ENCODE results near the gene HHATL.

HHATL gene

GRCh38 chr3:42682301-42683070 is 20.1 kb downstream of the HHATL start:
- Histone ChIP-seq H3K9me2 (replicated peaks; ENCODE audit: insufficient read depth, low read length) (no peaks in the 10 kb centered on the region), H3F3A (ENCODE audit: insufficient read depth, low read length) (no peaks in the 10 kb centered on the region), H3K79me2 (ENCODE audit: low read length) (no peaks in the 10 kb centered on the region), H3K4me2 (ENCODE audit: low read depth, low read length) (no peak overlapping the region), H3K27ac (ENCODE audit: low read length) (no peak overlapping the region), H3K4me3 (ENCODE audit: low read length) (no peak overlapping the region), H3K9ac (ENCODE audit: low read length) (no peak overlapping the region), H3K36me3 (replicated peaks; ENCODE audit: insufficient read depth, low read length) (no peaks in the 10 kb centered on the region), H4K20me1 (ENCODE audit: insufficient read depth, low read length) (no peaks in the 10 kb centered on the region), H3K27me3 (replicated peaks; ENCODE audit: insufficient read depth, low read length) (no peaks in the 10 kb centered on the region), H3K4me1 (ENCODE audit: low read length) (no peaks in the 10 kb centered on the region), H2AFZ (ENCODE audit: low read length) (no peak overlapping the region), H3K9me3 (replicated peaks; ENCODE audit: insufficient read depth, low read length) (no peaks in the 10 kb centered on the region)
- DNase-seq, result no peak
- TF ChIP-seq EZH2phosphoT487 (IDR thresholded peaks at IDR 0.05; ENCODE audit: low read length) (no peak), EZH2 (optimal IDR thresholded peaks at IDR 0.05; ENCODE audit: low read depth, low read length) (no peak), CTCF (IDR thresholded peaks at IDR 0.05; ENCODE audit: low read length) (no peak)

GRCh38 chr3:42681361-42682038 is 21.1 kb downstream of the HHATL start:
- TF ChIP-seq EZH2 (optimal IDR thresholded peaks at IDR 0.05; ENCODE audit: low read depth, low read length), result no peak
- no peak for TF ChIP-seq EZH2phosphoT487 (IDR thresholded peaks at IDR 0.05; ENCODE audit: low read length)
- no peak for TF ChIP-seq CTCF (IDR thresholded peaks at IDR 0.05; ENCODE audit: low read length)
- Histone ChIP-seq H3K4me1 (ENCODE audit: low read length) (no peaks in the 10 kb centered on the region), H3K9me3 (replicated peaks; ENCODE audit: insufficient read depth, low read length) (no peaks in the 10 kb centered on the region), H3K9ac (ENCODE audit: low read length) (no peak overlapping the region), H3K27me3 (replicated peaks; ENCODE audit: insufficient read depth, low read length) (no peaks in the 10 kb centered on the region), H3F3A (ENCODE audit: insufficient read depth, low read length) (no peaks in the 10 kb centered on the region), H4K20me1 (ENCODE audit: insufficient read depth, low read length) (no peaks in the 10 kb centered on the region), H3K27ac (ENCODE audit: low read length) (no peak overlapping the region), H3K4me3 (ENCODE audit: low read length) (no peak overlapping the region), H2AFZ (ENCODE audit: low read length) (no peak overlapping the region), H3K4me2 (ENCODE audit: low read depth, low read length) (no peak overlapping the region), H3K9me2 (replicated peaks; ENCODE audit: insufficient read depth, low read length) (no peaks in the 10 kb centered on the region), H3K79me2 (ENCODE audit: low read length) (no peaks in the 10 kb centered on the region), H3K36me3 (replicated peaks; ENCODE audit: insufficient read depth, low read length) (no peaks in the 10 kb centered on the region)
- DNase-seq, result no peak

- H3K27me3 ChIP-seq (replicated peaks; ENCODE audit: insufficient read depth, low read length), result no peaks in the 10 kb centered on the region
- no peaks in the 10 kb centered on the region for H3F3A ChIP-seq (ENCODE audit: insufficient read depth, low read length)
- H3K79me2 ChIP-seq (ENCODE audit: low read length), result no peaks in the 10 kb centered on the region
- TF ChIP-seq CTCF (IDR thresholded peaks at IDR 0.05; ENCODE audit: low read length) (no peak), EZH2 (optimal IDR thresholded peaks at IDR 0.05; ENCODE audit: low read depth, low read length) (no peak), EZH2phosphoT487 (IDR thresholded peaks at IDR 0.05; ENCODE audit: low read length) (no peak)
- H3K9me2 ChIP-seq (replicated peaks; ENCODE audit: insufficient read depth, low read length), result no peaks in the 10 kb centered on the region
- H3K27ac ChIP-seq (ENCODE audit: low read length), result no peak overlapping the region
- no peak overlapping the region for H3K4me3 ChIP-seq (ENCODE audit: low read length)
- H3K36me3 ChIP-seq (replicated peaks; ENCODE audit: insufficient read depth, low read length), result no peaks in the 10 kb centered on the region
- no peak overlapping the region for H3K9ac ChIP-seq (ENCODE audit: low read length)
- no peaks in the 10 kb centered on the region for H3K4me1 ChIP-seq (ENCODE audit: low read length)
- no peak for DNase-seq
- no peak overlapping the region for H3K4me2 ChIP-seq (ENCODE audit: low read depth, low read length)
- H2AFZ ChIP-seq (ENCODE audit: low read length), result no peak overlapping the region
- no peaks in the 10 kb centered on the region for H3K9me3 ChIP-seq (replicated peaks; ENCODE audit: insufficient read depth, low read length)
- no peaks in the 10 kb centered on the region for H4K20me1 ChIP-seq (ENCODE audit: insufficient read depth, low read length)
Measured at GRCh38 chr3:42680806-42681205, 21.8 kb downstream of the HHATL start.
